HepG2 (cell line): ENCODE measurements around the gene PRM3. TPM values are rescaled to one million over a fixed set of nuclear protein-coding genes. Genes with fewer than 3 reads are reported as not detected.

ENCODE experiments used
- ATAC-seq: fragments of 200-7000 bp; cut with Tn5 transposase; 3 replicates; pipeline ENCODE4 v1.9.1; 2020; ENCODE audit warnings: mild to moderate bottlenecking, moderate library complexity
- BruUV-seq: library from RNA; stranded (reverse); fragments of 400-500 nt; replicated peaks from 2 replicates; lab custom pipeline; 2021; lab: Mats Ljungman, UMichigan
- CTCF ChIA-PET: fragments of 300-600 bp; formaldehyde crosslinking; extraction: SDS; loops from one replicate; lab custom pipeline; 2021; ENCODE audit warnings: low total read pairs, inconsistent platforms, low intra/inter-chr PET ratio; lab: Yijun Ruan, JAX
- POLR2A ChIA-PET: fragments of 350-600 bp; sonication (Branson Sonifier 250); formaldehyde crosslinking; loops from one replicate; lab custom pipeline; 2020; ENCODE audit warnings: antibody characterized with exemption, inconsistent platforms; lab: Yijun Ruan, JAX
- DNase-seq: peaks from one replicate; pipeline ENCODE4 v3.0.0-alpha.2; 2015; ENCODE audit warnings: low spot score
- FAIRE-seq: peaks from 3 replicates; lab custom pipeline; 2011; peaks lifted over from hg19 to GRCh38; lab: Jason Lieb, UNC
- H2AFZ ChIP-seq: one replicate; pipeline ENCODE4 v1.6.1; 2011; ENCODE audit warnings: low read length, inconsistent platforms
- H3K27ac ChIP-seq: fragments of 300-600 bp; 3 replicates; pipeline ENCODE4 v1.8.0; 2011; ENCODE audit warnings: mixed run types, mild to moderate bottlenecking, mixed read lengths, low read length, inconsistent platforms; ENCODE audit not compliant: insufficient read depth; ENCODE audit errors: extremely low read length
- H3K27me3 ChIP-seq, 2 experiments: fragments of 200-600 bp in 1 of 2; 2 replicates in 1 of 2; 3 replicates in 1 of 2; pipeline versions ENCODE4 v1.6.0 to v1.8.0; 2011; ENCODE audit warnings: low read length in 2 of 2, mild to moderate bottlenecking in 2 of 2, moderate library complexity in 2 of 2, inconsistent platforms in 1 of 2; ENCODE audit not compliant: insufficient read depth in 2 of 2, control insufficient read depth in 1 of 2
- H3K36me3 ChIP-seq, 2 experiments: fragments of 200-600 bp in 1 of 2; replicated peaks in 1 of 2; 2 replicates in 1 of 2; 3 replicates in 1 of 2; pipeline versions ENCODE4 v1.5.1 to v1.8.0; 2011; ENCODE audit warnings: low read length in 2 of 2, inconsistent platforms in 1 of 2; ENCODE audit not compliant: insufficient read depth in 2 of 2, control insufficient read depth in 1 of 2
- H3K4me1 ChIP-seq: 2 replicates; pipeline ENCODE4 v1.5.1; 2012; ENCODE audit warnings: low read length, inconsistent platforms; ENCODE audit not compliant: insufficient read depth
- H3K4me2 ChIP-seq: 2 replicates; pipeline ENCODE4 v1.6.0; 2011; ENCODE audit warnings: low read depth, low read length, inconsistent platforms
- H3K4me3 ChIP-seq, 3 experiments: fragments of 200-600 bp in 1 of 3; sonication (generic), shearing (Covaris generic) in 1 of 3; replicated peaks in 1 of 3; 2 replicates each; pipeline ENCODE4 v1.5.1; 2011 to 2016; ENCODE audit warnings: low read length in 3 of 3, inconsistent platforms in 2 of 3, low read depth in 2 of 3, mild to moderate bottlenecking in 2 of 3, control low read depth in 1 of 3, mixed read lengths in 1 of 3; ENCODE audit not compliant: insufficient read depth in 1 of 3
- H3K79me2 ChIP-seq: one replicate; pipeline ENCODE4 v1.6.1; 2011; ENCODE audit warnings: low read length, inconsistent platforms; ENCODE audit not compliant: insufficient read depth
- H3K9ac ChIP-seq: 2 replicates; pipeline ENCODE4 v1.6.0; 2011; ENCODE audit warnings: mild to moderate bottlenecking, low read depth, low read length, inconsistent platforms; ENCODE audit not compliant: insufficient read depth
- H3K9me3 ChIP-seq: 2 replicates; pipeline ENCODE4 v1.5.1; 2012; ENCODE audit warnings: mild to moderate bottlenecking, low read length
- H4K20me1 ChIP-seq: 2 replicates; pipeline ENCODE4 v1.6.0; 2011; ENCODE audit warnings: inconsistent platforms, mild to moderate bottlenecking, low read length, moderate library complexity; ENCODE audit not compliant: insufficient read depth
- CBFB ChIP-seq: sonication (generic); formaldehyde crosslinking; IDR thresholded peaks from 2 replicates; pipeline ENCODE4 v1.4.0; 2020; ENCODE audit warnings: missing genetic modification reagents
- DDIT3 ChIP-seq: sonication (generic); formaldehyde crosslinking; IDR thresholded peaks from 2 replicates; pipeline ENCODE4 v1.4.0; 2020; ENCODE audit warnings: mild to moderate bottlenecking, missing genetic modification reagents
- ETV5 ChIP-seq: IDR thresholded peaks from 2 replicates; pipeline ENCODE4 v1.6.1; 2018; ENCODE audit warnings: missing biosample characterization, missing genetic modification reagents, inconsistent platforms, borderline replicate concordance
- GTF3A ChIP-seq: sonication (generic); formaldehyde crosslinking; conservative IDR thresholded peaks from 2 replicates; pipeline ENCODE4 v1.4.0; 2020; ENCODE audit warnings: mild to moderate bottlenecking, missing genetic modification reagents
- HNRNPLL ChIP-seq: fragments of 200-400 bp; formaldehyde crosslinking; IDR thresholded peaks from 2 replicates; pipeline ENCODE4 v1.6.1; 2017; ENCODE audit warnings: mild to moderate bottlenecking, low read depth, low read length; ENCODE audit not compliant: poor library complexity, severe bottlenecking
- MATR3 ChIP-seq: sonication (generic); formaldehyde crosslinking; IDR thresholded peaks from 2 replicates; pipeline ENCODE4 v1.4.0; 2020; ENCODE audit warnings: missing genetic modification reagents
- MED1 ChIP-seq: sonication (generic); formaldehyde crosslinking; IDR thresholded peaks from 2 replicates; pipeline ENCODE4 v1.4.0; 2020; ENCODE audit warnings: missing genetic modification reagents
- TSC22D2 ChIP-seq: sonication (generic); formaldehyde crosslinking; IDR thresholded peaks from 2 replicates; pipeline ENCODE4 v1.5.1; 2020; ENCODE audit warnings: missing genetic modification reagents, mild to moderate bottlenecking, borderline replicate concordance
- ZBTB4 ChIP-seq: sonication (generic); formaldehyde crosslinking; IDR thresholded peaks from 2 replicates; pipeline ENCODE4 v1.4.0; 2020; ENCODE audit warnings: missing genetic modification reagents, mild to moderate bottlenecking, borderline replicate concordance
- ZBTB8A ChIP-seq: sonication (generic); formaldehyde crosslinking; IDR thresholded peaks from 2 replicates; pipeline ENCODE4 v1.4.0; 2020; ENCODE audit warnings: mild to moderate bottlenecking, low read depth, missing genetic modification reagents, borderline replicate concordance
- ZNF574 ChIP-seq: sonication (generic); formaldehyde crosslinking; IDR thresholded peaks from 2 replicates; pipeline ENCODE4 v1.4.0; 2020; ENCODE audit warnings: missing genetic modification reagents
- ZNF639 ChIP-seq: conservative IDR thresholded peaks from 2 replicates; pipeline ENCODE4 v1.6.1; 2018; ENCODE audit warnings: missing genetic modification reagents
- WGBS: methylation state at CpG from one replicate; pipeline ENCODE4 v1.1.6; 2017; ENCODE audit warnings: low lambda C conversion rate; 5-methylcytosine and 5-hydroxymethylcytosine counted together
- in situ Hi-C: cut with HindIII; loops from 2 replicates; pipeline ENCODE4 v1.10.0; 2017; ENCODE audit warnings: low pct_unique_long_range_greater_than_20kb; ENCODE audit not compliant: extremely low pct_ligation_motif_present
- intact Hi-C: fragments of 100-400 bp; cut with micrococcal nuclease; formaldehyde crosslinking; loops from one replicate; pipeline ENCODE4 v1.10.0; 2022; ENCODE audit not compliant: unreplicated experiment
- polyA plus RNA-seq, 8 experiments: library from polyadenylated mRNA; depleted of rRNA in 3 of 8; stranded (reverse) in 7 of 8; unstranded in 1 of 8; fragments of >200 nt; fragmentation: Illumina TruSeq in 4 of 8; extraction: Trizol in 4 of 8; gene quantifications; 2 replicates each; pipeline versions ENCODE4 v1.2.1 to v1.2.3, GENCODE V29; 2011 to 2016; ENCODE audit warnings: low read depth in 4 of 8, missing spikeins in 1 of 8, mixed read lengths in 1 of 8; ENCODE audit not compliant: insufficient read depth in 1 of 8
- total RNA-seq, 5 experiments: library from RNA; depleted of rRNA; stranded (reverse); fragments of >200 nt; fragmentation: Illumina TruSeq; extraction: Trizol; gene quantifications; 2 replicates each; pipeline ENCODE4 v1.2.3, GENCODE V29; 2016; ENCODE audit warnings: low read depth in 1 of 5

PRM3 gene
- total and polyA plus RNA-seq, 2 of the 13 experiments (the other 11 are each of a cell fraction or from before 2014, with no cell fraction given), result not detected

GRCh38 chr16:11283820-11284248, 10.4 kb upstream of the PRM3 start (continued):
- TF ChIP-seq ETV5 (CRISPR knock-in tag), result 0 out of 2 replicates have a peak, but pooled peaks have one; percentile 21

GRCh38 chr16:11280616-11281522, 7.4 kb upstream of the PRM3 start, which contains the start of gene PRM1:
PRM1 (minus strand) TSS chr16:11281330; CDS start chr16:11281238, 92 bp downstream.
- BruUV-seq, result no TSS peak
- no peak for FAIRE-seq
- CTCF ChIA-PET, result no interaction called here
- 0 out of 2 replicates have a peak, but pooled peaks have one; percentile 47 for TF ChIP-seq GTF3A (CRISPR knock-in tag)
- no peak for TF ChIP-seq CBFB (CRISPR knock-in tag)
- TF ChIP-seq MED1 (CRISPR knock-in tag), result no peak; the same call in 1 of the 2 replicates
- 0 out of 2 replicates have a peak, but pooled peaks have one; percentile 15 for TF ChIP-seq MATR3 (CRISPR knock-in tag)
- TF ChIP-seq ZNF639, result no peak
- TF ChIP-seq TSC22D2 (CRISPR knock-in tag), result no peak
- TF ChIP-seq ZNF574 (CRISPR knock-in tag), result peak; percentile 41; the same call in 1 of the 2 replicates
- TF ChIP-seq ZBTB4 (CRISPR knock-in tag), result 0 out of 2 replicates have a peak, but pooled peaks have one; percentile 2
- no peak for TF ChIP-seq DDIT3
- 0 out of 2 replicates have a peak, but pooled peaks have one; percentile 68 for TF ChIP-seq ZBTB8A (CRISPR knock-in tag)
- TF ChIP-seq HNRNPLL, result peak; percentile 37

More at GRCh38 chr16:11280616-11281522, 7.4 kb upstream of the PRM3 start, which contains the start of gene PRM1:
- no peaks in the 10 kb centered on the region for H3K79me2 ChIP-seq
- POLR2A ChIA-PET, result interaction anchor here (2.2 to 14.0 kb wide), 5 partner anchors 16 to 83 kb away, joined by 9 to 351 read pairs (median 45); partner anchors contain the start of gene SOCS1
- peak within 1 kb of the TSS in 2 of 3 experiments; percentile 22 to 56; a peak in 2 of 6 replicates for H3K4me3 ChIP-seq
- in situ Hi-C loops (no loop called here), intact Hi-C loops (loop anchor here (2.0 kb wide), 1 partner anchor 16 kb away; no protein-coding TSS in a partner anchor)
- H3K27me3 ChIP-seq, result no peaks in the 10 kb centered on the region
- peak within 1 kb of the TSS; percentile 79 for H3K9ac ChIP-seq
- peak within 1 kb of the TSS; percentile 86 for H3K4me2 ChIP-seq
- H3K36me3 ChIP-seq, result no peaks in the 10 kb centered on the region
- ATAC-seq (no peak), DNase-seq (no peak)
- peak within 1 kb of the TSS; percentile 97 for H3K27ac ChIP-seq
- H4K20me1 ChIP-seq, result no peaks in the 10 kb centered on the region
- WGBS, result 93% methylated on average over 25 of the region's 25 CpGs
- H2AFZ ChIP-seq, result no peak within 1 kb of the TSS
- H3K9me3 ChIP-seq, result no peaks in the 10 kb centered on the region
- peaks cover 98% of the 10 kb centered on the region for H3K4me1 ChIP-seq
